Gastroesophageal sphincter (tissue), 3 donors: ENCODE results near the gene PRUNE1.
A peak's percentile ranks its signal among the peaks of the same experiment; 100 is the strongest.

ENCODE experiments used
- POLR2AphosphoS5 ChIP-seq: sonication (generic); formaldehyde crosslinking; IDR thresholded peaks from one replicate; pipeline ENCODE4 v1.6.1; 2017; ENCODE audit warnings: antibody characterized with exemption
- TF ChIP-seq, protein P1 (sequence below), 4 experiments: fragments of 200-600 bp in 2 of 4; fragments of 450-650 bp in 2 of 4; sonication (generic) in 1 of 4; IDR thresholded peaks; one replicate each; pipeline ENCODE4 v1.5.1; 2017 to 2019; ENCODE audit warnings: antibody characterized with exemption in 4 of 4, mild to moderate bottlenecking in 2 of 4, moderate library complexity in 2 of 4

DNA sequence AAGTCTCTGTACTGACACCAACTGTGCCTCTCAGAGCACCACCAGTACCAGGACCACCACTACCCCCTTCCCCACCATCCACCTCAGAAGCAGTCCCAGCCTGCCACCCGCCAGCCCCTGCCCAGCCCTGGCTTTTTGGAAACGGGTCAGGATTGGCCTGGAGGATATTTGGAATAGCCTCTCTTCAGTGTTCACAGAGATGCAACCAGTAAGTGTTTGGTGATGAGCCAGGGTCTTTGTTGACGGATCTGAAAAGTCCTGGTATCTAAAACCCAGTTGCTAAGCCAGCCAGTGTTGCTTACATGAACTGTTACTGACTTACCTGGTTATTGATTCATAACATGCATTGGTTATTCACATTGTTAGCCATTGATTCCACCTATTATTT is 40.4 kb downstream of the PRUNE1 start:
- TF ChIP-seq POLR2AphosphoS5 = no peak
- TF ChIP-seq, protein P1, sequence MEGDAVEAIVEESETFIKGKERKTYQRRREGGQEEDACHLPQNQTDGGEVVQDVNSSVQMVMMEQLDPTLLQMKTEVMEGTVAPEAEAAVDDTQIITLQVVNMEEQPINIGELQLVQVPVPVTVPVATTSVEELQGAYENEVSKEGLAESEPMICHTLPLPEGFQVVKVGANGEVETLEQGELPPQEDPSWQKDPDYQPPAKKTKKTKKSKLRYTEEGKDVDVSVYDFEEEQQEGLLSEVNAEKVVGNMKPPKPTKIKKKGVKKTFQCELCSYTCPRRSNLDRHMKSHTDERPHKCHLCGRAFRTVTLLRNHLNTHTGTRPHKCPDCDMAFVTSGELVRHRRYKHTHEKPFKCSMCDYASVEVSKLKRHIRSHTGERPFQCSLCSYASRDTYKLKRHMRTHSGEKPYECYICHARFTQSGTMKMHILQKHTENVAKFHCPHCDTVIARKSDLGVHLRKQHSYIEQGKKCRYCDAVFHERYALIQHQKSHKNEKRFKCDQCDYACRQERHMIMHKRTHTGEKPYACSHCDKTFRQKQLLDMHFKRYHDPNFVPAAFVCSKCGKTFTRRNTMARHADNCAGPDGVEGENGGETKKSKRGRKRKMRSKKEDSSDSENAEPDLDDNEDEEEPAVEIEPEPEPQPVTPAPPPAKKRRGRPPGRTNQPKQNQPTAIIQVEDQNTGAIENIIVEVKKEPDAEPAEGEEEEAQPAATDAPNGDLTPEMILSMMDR (IDR thresholded peaks at IDR 0.05) = peak in 1 of 4 experiments; percentile 54
